ENCODE results near the gene TRPM3.

The TRPM3 gene

DNA sequence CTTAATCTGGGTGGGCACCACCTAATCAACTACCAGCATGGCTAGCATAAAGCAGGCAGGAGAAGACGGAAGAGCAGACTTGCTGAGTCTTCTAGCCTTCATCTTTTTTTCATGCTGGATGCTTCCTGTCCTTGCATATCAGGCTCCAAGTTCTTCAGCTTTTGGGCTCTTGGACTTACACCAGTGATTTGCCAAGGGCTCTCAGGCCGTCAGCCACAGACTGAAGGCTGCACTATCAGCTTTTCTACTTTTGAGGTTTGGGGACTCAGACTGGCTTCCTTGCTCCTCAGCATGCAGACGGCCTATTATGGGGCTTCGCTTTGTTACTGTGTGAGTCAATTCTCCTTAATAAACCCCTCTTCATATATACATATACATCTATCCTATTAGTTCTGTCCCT lies 180.2 kb downstream of the TRPM3 start:
- DNase-seq = no peak

DNA sequence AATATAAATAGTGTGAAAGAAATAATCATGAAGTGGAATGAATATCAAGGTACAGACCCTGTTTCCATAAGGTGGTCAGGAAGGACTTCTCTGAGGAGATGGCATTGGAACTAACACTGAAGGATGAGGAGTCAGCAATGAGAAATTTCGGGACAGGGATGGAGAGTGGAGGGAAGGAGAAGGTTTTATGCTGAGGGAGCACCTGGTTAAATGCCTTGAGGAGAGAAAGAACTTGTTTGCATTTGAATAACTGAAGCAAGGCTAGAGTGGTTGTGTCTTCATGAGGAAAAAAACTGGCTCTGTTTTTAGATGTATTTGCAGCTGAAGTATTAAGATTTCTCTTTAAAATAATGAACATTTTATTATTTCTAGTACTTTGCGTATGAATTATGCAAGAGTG lies 180.8 kb downstream of the TRPM3 start:
- DNase-seq = no peak

DNA sequence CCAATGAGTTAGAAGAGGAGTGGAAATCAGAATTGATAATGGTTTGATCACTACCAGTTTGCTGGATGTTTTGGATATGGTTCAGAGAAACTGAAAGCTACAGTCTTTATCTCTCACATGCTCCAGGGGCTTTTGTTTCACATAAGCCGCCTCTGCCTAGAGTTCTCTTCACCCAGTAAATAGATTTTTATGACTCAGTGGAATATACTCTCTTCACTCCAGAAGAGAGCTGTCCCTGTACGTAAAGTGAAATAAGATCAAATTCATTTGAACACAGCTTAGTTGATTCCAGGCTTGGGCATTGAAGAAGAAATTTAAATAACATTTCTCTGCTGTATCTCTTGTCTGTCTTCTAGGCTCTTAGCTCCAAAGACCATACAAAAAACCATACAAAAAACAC lies 184.9 kb downstream of the TRPM3 start:
- DNase-seq = no peak

- DNase-seq = no peak
Measured at GRCh38 chr9:70935856-70936255, 185.6 kb downstream of the TRPM3 start.

DNA sequence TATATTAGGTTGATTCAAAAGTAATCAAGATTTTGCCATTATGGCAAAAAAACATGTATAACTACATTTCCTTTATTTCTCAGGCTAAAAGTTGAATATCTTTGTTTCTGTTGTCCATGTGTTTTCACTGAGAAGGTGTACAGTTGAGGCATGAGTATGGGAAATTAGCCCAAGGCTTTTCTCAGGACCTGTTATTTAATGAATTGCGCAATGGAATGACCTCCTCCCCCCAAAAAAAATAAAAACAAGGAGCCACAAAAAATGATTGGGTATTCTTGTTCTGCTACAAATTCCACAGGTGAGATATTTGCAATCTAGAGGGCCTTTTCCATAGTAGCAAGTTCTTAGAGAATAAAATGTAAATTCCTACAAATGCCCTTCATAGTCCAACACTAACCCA lies 186.8 kb downstream of the TRPM3 start:
- DNase-seq = no peak

- DNase-seq = no peak
Measured at GRCh38 chr9:70933321-70933720, 188.1 kb downstream of the TRPM3 start.

GRCh38 chr9:70932097-70932496 lies 189.3 kb downstream of the TRPM3 start:
- no peak for DNase-seq

DNA sequence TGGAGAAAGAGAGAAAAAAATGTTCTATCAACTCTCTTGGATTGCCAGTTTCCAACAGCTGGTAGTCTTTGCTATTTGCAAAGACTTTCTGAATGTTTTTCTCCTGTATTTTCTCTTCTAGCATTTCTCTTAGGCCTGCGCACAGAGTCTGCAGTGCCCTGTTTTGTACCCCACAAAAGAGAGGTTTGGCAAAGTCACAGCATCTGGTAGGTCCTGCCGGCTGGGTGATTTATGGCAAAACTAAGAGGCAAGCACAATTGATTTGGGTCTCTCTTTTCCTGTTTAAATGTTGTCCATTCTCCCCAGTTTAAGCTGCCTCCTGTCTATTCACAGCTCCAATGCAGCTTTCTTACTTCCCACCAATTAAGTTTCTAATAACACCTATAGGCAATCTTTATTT lies 193.9 kb downstream of the TRPM3 start:
- DNase-seq = no peak

GRCh38 chr9:70924895-70925547 lies 196.4 kb downstream of the TRPM3 start:
- DNase-seq = no peak

GRCh38 chr9:70924380-70924779 lies 197.0 kb downstream of the TRPM3 start:
- DNase-seq = no peak

DNA sequence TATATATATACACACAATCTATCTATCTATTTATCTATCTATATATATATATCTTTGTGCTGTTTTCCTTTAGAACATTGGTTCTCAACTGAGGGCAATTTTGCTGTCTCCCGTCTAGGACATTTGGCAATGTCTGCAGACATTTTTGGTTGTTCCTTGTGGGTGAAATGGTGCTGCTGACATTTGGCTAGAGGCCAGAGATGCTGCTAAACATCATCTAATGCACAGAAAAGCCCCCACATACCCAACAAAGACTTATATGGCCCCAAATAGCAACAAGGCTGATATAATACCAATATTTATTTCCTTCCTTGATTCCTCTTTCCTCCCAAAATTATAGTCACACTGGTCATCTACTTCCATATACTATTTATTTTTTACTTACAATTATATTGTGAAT lies 197.5 kb downstream of the TRPM3 start:
- no peak for DNase-seq

GRCh38 chr9:70921136-70921535 lies 200.3 kb downstream of the TRPM3 start:
- no peak for DNase-seq

DNA sequence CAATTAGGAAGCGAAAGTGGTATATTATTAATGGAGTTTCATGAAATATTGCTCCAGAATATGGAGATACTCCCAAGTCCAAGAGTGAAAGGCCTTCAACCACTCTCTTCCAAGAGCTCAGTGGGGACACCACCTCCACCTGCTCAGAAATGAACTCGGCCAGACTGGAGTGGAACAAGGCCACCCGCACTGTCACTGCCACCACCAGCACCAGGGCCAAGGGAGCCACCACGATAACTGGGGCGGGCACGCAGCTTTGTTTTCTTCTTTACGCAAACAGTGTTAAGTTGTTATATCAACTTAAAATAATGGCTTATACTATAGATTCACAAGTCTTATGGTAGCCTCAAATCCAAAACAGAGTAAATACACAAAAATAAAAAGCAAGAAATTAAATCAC lies 204.1 kb downstream of the TRPM3 start:
- no peak for DNase-seq

GRCh38 chr9:70911791-70912190 lies 209.6 kb downstream of the TRPM3 start:
- DNase-seq = no peak

- DNase-seq = no peak
Measured at GRCh38 chr9:70910598-70910997, 210.8 kb downstream of the TRPM3 start.

DNA sequence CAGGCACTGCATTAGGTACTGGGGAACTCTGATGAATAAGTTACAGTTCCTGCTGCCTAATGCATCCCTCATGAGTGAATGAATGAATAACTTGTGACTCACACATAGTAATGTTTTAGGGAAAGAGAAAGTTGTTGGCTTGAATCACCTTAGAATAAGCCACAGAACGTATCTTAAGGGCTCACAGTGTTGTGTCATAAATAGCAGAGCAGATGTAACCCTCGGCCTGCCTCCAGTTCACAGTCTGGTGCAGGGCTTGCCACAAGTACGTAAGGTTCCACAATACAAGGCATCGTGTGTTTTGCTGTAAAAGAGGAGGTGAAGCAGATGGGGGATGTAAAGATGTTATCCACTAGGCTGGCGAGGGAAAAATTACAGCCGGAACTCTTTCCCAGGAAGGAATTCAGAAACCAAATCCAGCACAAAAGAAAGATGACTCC lies 218.7 kb downstream of the TRPM3 start:
- no peak for DNase-seq

DNA sequence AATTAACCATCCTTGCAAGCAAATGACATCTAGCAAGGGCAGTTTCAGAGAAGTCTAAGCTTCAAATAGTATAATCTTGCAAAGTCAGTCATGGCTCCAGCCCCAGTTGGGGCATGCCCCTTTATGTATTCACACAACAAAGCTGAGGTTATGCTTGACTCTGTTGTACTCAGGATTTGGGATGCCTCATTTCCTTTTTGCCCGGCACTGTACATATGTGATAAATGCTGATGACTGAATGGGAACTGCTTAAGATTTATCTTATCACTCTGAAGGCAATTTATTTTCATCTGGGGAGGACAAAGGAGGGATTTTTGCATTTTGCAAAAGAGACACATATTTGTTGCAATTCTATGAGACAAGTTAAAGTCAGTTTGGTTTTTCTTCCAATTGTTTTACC lies 219.2 kb downstream of the TRPM3 start:
- DNase-seq = no peak

DNA sequence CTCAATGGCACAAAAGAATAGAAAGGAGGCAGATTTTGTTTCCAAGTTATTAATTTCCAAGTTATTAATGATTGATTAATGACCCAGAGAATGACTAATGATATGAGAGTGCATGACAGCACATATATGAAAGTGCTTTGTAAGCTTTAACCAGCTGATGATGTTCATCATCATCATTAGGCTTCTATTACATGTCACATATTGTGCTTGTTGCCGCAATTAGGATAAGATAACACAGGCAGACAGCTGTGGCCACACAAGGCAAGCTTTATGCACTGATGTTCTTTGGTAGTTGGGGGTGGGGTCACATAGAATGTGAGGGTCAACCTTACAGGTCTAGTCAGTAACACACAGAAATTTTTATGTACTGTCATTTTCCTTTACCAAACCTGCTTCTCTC lies 219.7 kb downstream of the TRPM3 start:
- DNase-seq = no peak

DNA sequence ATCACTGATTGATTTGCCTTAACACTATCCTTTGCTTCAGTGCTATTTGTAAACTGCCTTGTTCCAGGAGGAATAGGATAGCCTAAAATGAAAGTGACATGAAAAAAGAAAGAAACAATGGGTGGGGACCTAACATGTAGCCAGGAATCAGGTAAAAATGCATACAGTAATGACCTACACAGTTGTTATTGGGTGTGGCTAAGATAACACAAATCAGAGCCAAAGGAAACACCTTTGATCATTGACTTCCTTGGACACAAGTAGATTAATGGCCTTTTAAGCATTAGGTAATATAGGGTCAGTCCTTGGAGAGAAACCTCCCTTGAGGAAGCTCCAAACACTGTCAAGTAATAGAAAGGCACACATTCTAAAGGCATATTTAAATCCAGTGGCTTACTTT lies 220.4 kb downstream of the TRPM3 start:
- no peak for DNase-seq

- DNase-seq = no peak
Measured at GRCh38 chr9:70893580-70894122, 227.8 kb downstream of the TRPM3 start.

DNA sequence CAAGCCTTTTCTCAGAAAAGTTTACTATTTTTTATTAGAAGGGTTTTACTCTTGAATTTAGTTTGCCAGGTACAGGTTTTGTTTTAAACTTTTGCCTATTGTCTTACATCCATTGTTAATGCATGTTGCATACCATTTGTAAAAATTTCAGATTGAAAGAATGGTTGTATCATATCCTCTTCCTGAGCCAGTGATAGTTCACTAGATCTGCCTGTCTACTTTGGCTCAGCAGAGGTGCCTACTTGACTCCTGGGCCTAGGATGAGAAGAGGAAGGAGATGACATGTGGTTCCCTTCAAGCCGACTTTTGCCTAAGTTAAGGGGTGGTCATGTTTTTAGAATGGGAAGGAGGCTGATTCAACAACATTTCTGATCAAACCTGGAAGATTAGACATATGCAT lies 232.9 kb downstream of the TRPM3 start:
- DNase-seq = no peak

GRCh38 chr9:70887826-70888225 lies 233.6 kb downstream of the TRPM3 start:
- no peak for DNase-seq

DNA sequence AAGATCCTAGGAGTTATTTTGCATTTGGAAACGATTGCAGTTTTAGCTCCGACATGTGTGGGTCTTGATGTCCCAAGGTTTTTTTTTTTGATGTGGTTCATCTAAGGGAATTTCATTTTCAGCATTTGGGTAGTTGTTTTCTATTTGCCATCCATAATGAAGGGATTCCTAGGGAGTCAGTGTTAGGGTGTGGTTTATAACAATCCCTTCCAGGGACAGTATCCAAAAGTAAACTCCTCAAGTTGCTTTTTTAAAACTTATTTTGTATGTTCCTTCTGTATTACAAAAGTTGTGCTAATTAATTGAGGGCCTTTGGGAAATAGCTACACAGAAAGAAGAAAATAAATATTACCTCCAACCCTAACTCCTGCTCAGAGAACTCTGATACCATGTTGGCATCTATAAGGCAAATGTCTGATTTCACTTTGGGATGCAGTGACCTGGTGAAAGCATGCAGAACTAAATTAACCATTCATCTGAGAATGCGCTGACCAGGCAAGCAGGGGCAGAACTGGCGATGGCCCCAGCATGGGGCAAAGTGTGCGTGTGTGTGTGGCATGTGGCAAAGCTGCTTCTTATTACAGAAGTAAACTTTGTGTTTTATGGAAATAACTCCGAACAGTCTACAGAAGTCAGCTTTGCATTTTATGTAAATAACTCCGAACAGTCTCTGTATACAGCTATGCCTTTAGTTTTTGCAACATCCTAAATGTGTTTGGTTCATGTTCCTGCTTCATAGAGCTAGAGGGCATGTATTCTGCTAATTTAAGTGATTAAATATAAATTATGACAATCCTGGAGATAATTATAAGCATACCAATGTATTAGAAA lies 237.2 kb downstream of the TRPM3 start:
- no peak for DNase-seq

GRCh38 chr9:70883056-70883455 lies 238.4 kb downstream of the TRPM3 start:
- no peak for DNase-seq
